PC-3 (cell line): ENCODE data around the gene SHLD1. TPM values are rescaled to one million over a fixed set of nuclear protein-coding genes. Genes with fewer than 3 reads are reported as not detected.
A peak's percentile ranks its signal among the peaks of the same experiment; 100 is the strongest.

Experiments used
- ATAC-seq: fragments of 200-7000 bp; cut with Tn5 transposase; 2 replicates; pipeline ENCODE4 v1.9.1; 2020; ENCODE audit warnings: mild to moderate bottlenecking, moderate library complexity
- BruUV-seq: library from RNA; stranded (reverse); fragments of 400-500 nt; replicated peaks from 2 replicates; lab custom pipeline; 2021; lab: Mats Ljungman, UMichigan
- CTCF ChIA-PET: fragments of 300-600 bp; sonication (Branson Sonifier 250); formaldehyde crosslinking; loops from one replicate; lab custom pipeline; 2022; ENCODE audit warnings: antibody characterized with exemption; lab: Charles Lee
- POLR2A ChIA-PET: fragments of 300-600 bp; sonication (Branson Sonifier 250); formaldehyde crosslinking; loops from one replicate; lab custom pipeline; 2022; ENCODE audit warnings: antibody characterized with exemption; ENCODE audit not compliant: unreplicated experiment; lab: Charles Lee
- DNase-seq: peaks from one replicate; pipeline ENCODE4 v3.0.0-alpha.2; 2015
- H2AFZ ChIP-seq: fragments of 300-600 bp; sonication (generic); 2 replicates; pipeline ENCODE4 v1.6.0; 2016; ENCODE audit warnings: antibody characterized with exemption, low read length
- H3F3A ChIP-seq: fragments of 300-600 bp; sonication (generic); one replicate; pipeline ENCODE4 v1.6.0; 2017; ENCODE audit warnings: antibody characterized with exemption, low read length, control low read depth, mild to moderate bottlenecking; ENCODE audit not compliant: unreplicated experiment
- H3K27ac ChIP-seq: fragments of 300-600 bp; sonication (generic); 2 replicates; pipeline ENCODE4 v1.5.1; 2016; ENCODE audit warnings: mild to moderate bottlenecking, low read length
- H3K27me3 ChIP-seq: fragments of 300-600 bp; sonication (generic); 2 replicates; pipeline ENCODE4 v1.6.1; 2016; ENCODE audit warnings: low read length, mixed read lengths
- H3K36me3 ChIP-seq: fragments of 300-600 bp; sonication (generic); 2 replicates; pipeline ENCODE4 v1.6.1; 2016; ENCODE audit warnings: low read depth, mixed run types, low read length, mixed read lengths
- H3K4me1 ChIP-seq: fragments of 300-600 bp; sonication (generic); 2 replicates; pipeline ENCODE4 v1.5.1; 2016; ENCODE audit warnings: low read length; ENCODE audit not compliant: insufficient read depth
- H3K4me2 ChIP-seq: fragments of 300-600 bp; sonication (generic); 2 replicates; pipeline ENCODE4 v1.6.0; 2016; ENCODE audit warnings: low read length
- H3K4me3 ChIP-seq: fragments of 300-600 bp; sonication (generic); 2 replicates; pipeline ENCODE4 v1.5.1; 2016; ENCODE audit warnings: mild to moderate bottlenecking, low read length, mixed read lengths
- H3K79me2 ChIP-seq: fragments of 300-600 bp; sonication (generic); 2 replicates; pipeline ENCODE4 v1.6.1; 2017; ENCODE audit warnings: low read length, mixed read lengths
- H3K9ac ChIP-seq: fragments of 300-600 bp; sonication (generic); 2 replicates; pipeline ENCODE4 v1.6.0; 2016; ENCODE audit warnings: mild to moderate bottlenecking, low read length
- H3K9me2 ChIP-seq: fragments of 300-600 bp; sonication (generic); replicated peaks from 2 replicates; pipeline ENCODE4 v1.6.1; 2016; ENCODE audit warnings: mixed run types, low read length, mixed read lengths
- H3K9me3 ChIP-seq: fragments of 300-600 bp; sonication (generic); 2 replicates; pipeline ENCODE4 v1.6.1; 2016; ENCODE audit warnings: low read length, mixed read lengths
- H4K20me1 ChIP-seq: fragments of 300-600 bp; sonication (generic); 2 replicates; pipeline ENCODE4 v1.6.1; 2016; ENCODE audit warnings: low read length, mixed read lengths
- CTCF ChIP-seq: fragments of 300-600 bp; sonication (generic); conservative IDR thresholded peaks from 2 replicates; pipeline ENCODE4 v1.5.1; 2017; ENCODE audit warnings: antibody characterized with exemption, low read depth, mild to moderate bottlenecking, low read length
- EZH2 ChIP-seq: fragments of 300-600 bp; sonication (generic); IDR thresholded peaks from one replicate; pipeline ENCODE4 v1.6.1; 2017; ENCODE audit warnings: antibody characterized with exemption, mild to moderate bottlenecking, low read length; ENCODE audit not compliant: unreplicated experiment
- EZH2phosphoT487 ChIP-seq: fragments of 300-600 bp; sonication (generic); IDR thresholded peaks from 2 replicates; pipeline ENCODE4 v1.6.1; 2018; ENCODE audit warnings: mild to moderate bottlenecking, antibody characterized with exemption, low read length, borderline replicate concordance
- intact Hi-C: fragments of 100-400 bp; cut with micrococcal nuclease; formaldehyde crosslinking; loops from 2 replicates; pipeline ENCODE4 v1.9.0; 2023
- total RNA-seq: library from RNA; depleted of rRNA; stranded (reverse); fragments of >200 nt; gene quantifications from 2 replicates; pipeline ENCODE4 v1.2.3, GENCODE V29; 2014

The SHLD1 gene
- total RNA-seq, 1 experiment from 2014 or later = 3.4 TPM

DNA sequence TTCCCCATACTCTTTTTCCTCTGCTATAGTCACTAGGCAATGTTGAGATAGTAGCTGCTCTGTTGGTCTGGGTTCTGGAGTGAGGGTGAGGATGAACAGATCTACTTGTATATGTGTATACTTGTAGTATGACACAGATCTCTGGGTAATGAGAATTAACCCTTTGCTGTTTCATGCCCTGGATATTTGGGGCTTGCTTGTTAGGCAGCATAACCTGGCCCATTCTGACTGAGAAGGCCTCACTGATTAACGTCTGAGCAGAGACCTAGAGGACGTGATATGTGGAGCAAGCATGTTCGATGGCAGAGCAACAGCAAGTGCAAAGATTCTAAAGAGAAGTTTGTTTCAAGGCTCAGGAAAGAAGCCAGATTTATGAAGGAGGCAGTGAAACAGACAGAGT, 105.7 kb downstream of the SHLD1 start:
- Histone ChIP-seq H3K9me3 (no peaks in the 10 kb centered on the region), H2AFZ (no peak overlapping the region), H3K4me1 (0 out of 2 replicates have a peak, but pooled peaks cover 3% of the 10 kb centered on the region), H3K4me3 (no peak overlapping the region), H3K9me2 (no peaks in the 10 kb centered on the region), H4K20me1 (no peaks in the 10 kb centered on the region), H3K79me2 (no peaks in the 10 kb centered on the region), H3K27me3 (no peaks in the 10 kb centered on the region), H3K27ac (no peak overlapping the region), H3K9ac (no peak overlapping the region), H3F3A (no peaks in the 10 kb centered on the region), H3K36me3 (no peaks in the 10 kb centered on the region), H3K4me2 (no peak overlapping the region)
- no peak for DNase-seq
- no peak for TF ChIP-seq CTCF
- no peak for TF ChIP-seq EZH2
- no peak for TF ChIP-seq EZH2phosphoT487
- intact Hi-C loops = no loop called here
- CTCF ChIA-PET = no interaction called here
- no peak for ATAC-seq
- POLR2A ChIA-PET = no interaction called here
- BruUV-seq = no TSS peak

GRCh38 chr20:5859608-5860007, 109.4 kb downstream of the SHLD1 start:
- no TSS peak for BruUV-seq
- no peaks in the 10 kb centered on the region for H3K36me3 ChIP-seq
- H3K9ac ChIP-seq = no peak overlapping the region
- intact Hi-C loops = no loop called here
- H3K9me2 ChIP-seq = no peaks in the 10 kb centered on the region
- CTCF ChIA-PET = no interaction called here
- no peak overlapping the region for H3K4me2 ChIP-seq
- H3K4me1 ChIP-seq = peaks cover 14% of the 10 kb centered on the region
- H3K27me3 ChIP-seq = no peaks in the 10 kb centered on the region
- H3K9me3 ChIP-seq = no peaks in the 10 kb centered on the region
- DNase-seq (peak; percentile 28), ATAC-seq (0 out of 2 replicates have a peak, but pooled peaks have one; percentile 23)
- H3F3A ChIP-seq = no peaks in the 10 kb centered on the region
- no peaks in the 10 kb centered on the region for H4K20me1 ChIP-seq
- H3K27ac ChIP-seq = no peak overlapping the region
- POLR2A ChIA-PET = no interaction called here
- H3K4me3 ChIP-seq = no peak overlapping the region
- no peaks in the 10 kb centered on the region for H3K79me2 ChIP-seq
- H2AFZ ChIP-seq = no peak overlapping the region
- TF ChIP-seq EZH2 = no peak
- no peak for TF ChIP-seq EZH2phosphoT487
- TF ChIP-seq CTCF = no peak

DNA sequence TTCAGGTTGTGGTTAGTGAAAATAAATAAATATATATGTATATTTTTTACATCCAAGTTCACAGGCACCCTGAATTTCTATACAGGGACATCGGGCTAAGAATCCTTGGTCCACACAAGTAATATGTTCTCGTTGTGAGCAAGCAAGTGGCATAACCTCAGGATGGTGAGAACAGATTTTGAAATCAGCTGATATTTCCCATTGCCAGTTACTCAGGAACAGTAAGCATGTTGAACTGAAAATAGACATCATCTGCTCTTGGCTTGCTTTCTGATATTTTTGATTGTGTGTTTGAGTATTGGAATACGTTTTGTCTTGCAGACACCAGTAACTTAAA, 112.5 kb downstream of the SHLD1 start:
- TF ChIP-seq EZH2 = no peak
- TF ChIP-seq CTCF = no peak
- no peak for TF ChIP-seq EZH2phosphoT487
- H3K27ac ChIP-seq = no peak overlapping the region
- BruUV-seq = no TSS peak

More for the DNA sequence above, 112.5 kb downstream of the SHLD1 start:
- Histone ChIP-seq H3K4me3 (no peak overlapping the region), H3K27me3 (no peaks in the 10 kb centered on the region), H3K36me3 (no peaks in the 10 kb centered on the region), H3K9me3 (no peaks in the 10 kb centered on the region), H3K79me2 (no peaks in the 10 kb centered on the region), H2AFZ (no peak overlapping the region; the same call in 1 of the 2 replicates), H3K9ac (no peak overlapping the region), H3K9me2 (no peaks in the 10 kb centered on the region), H3F3A (no peaks in the 10 kb centered on the region), H3K4me1 (peaks cover 24% of the 10 kb centered on the region), H3K4me2 (peak overlapping the region; percentile 21; the same call in 1 of the 2 replicates), H4K20me1 (no peaks in the 10 kb centered on the region)
- ChIA-PET CTCF (interaction anchor here (0.5 kb wide), 1 partner anchor 72 kb away, joined by 11 read pairs; no protein-coding TSS in a partner anchor), POLR2A (no interaction called here)
- ATAC-seq (no peak), DNase-seq (no peak)
- intact Hi-C loops = no loop called here
